DOHH2 (cell line): ENCODE measurements around the gene NBPF1.
A peak's percentile ranks its signal among the peaks of the same experiment; 100 is the strongest.
"Not testable (repeated sequence)": the region's sequence is repeated elsewhere in the genome, so short reads cannot be mapped to it uniquely, and the experiment has no call there.

Experiments
- H3F3A ChIP-seq: fragments of 200-600 bp; sonication (generic), shearing (Covaris generic); 2 replicates; pipeline ENCODE4 v1.6.0; 2016; ENCODE audit warnings: antibody characterized with exemption, mild to moderate bottlenecking; ENCODE audit not compliant: control insufficient read depth, insufficient read depth
- H3K27ac ChIP-seq: fragments of 200-600 bp; sonication (generic); 2 replicates; pipeline ENCODE4 v1.5.1; 2014; ENCODE audit warnings: low read depth, mild to moderate bottlenecking, low read length, moderate library complexity
- H3K27me3 ChIP-seq: fragments of 200-600 bp; sonication (generic); 2 replicates; pipeline ENCODE4 v1.6.1; 2014; ENCODE audit warnings: mild to moderate bottlenecking, low read length, mixed read lengths; ENCODE audit not compliant: control insufficient read depth
- H3K36me3 ChIP-seq: fragments of 200-600 bp; sonication (generic); 2 replicates; pipeline ENCODE4 v1.6.1; 2014; ENCODE audit warnings: mild to moderate bottlenecking, low read length, moderate library complexity, mixed read lengths; ENCODE audit not compliant: control insufficient read depth
- H3K4me1 ChIP-seq: fragments of 200-600 bp; sonication (generic); 2 replicates; pipeline ENCODE4 v1.6.1; 2014; ENCODE audit warnings: mild to moderate bottlenecking, low read length, mixed read lengths; ENCODE audit not compliant: control insufficient read depth
- H3K4me2 ChIP-seq: fragments of 200-600 bp; sonication (generic); 2 replicates; pipeline ENCODE4 v1.6.0; 2014; ENCODE audit warnings: mild to moderate bottlenecking, low read length, moderate library complexity
- H3K4me3 ChIP-seq: fragments of 200-600 bp; sonication (generic); 2 replicates; pipeline ENCODE4 v1.5.1; 2014; ENCODE audit warnings: mild to moderate bottlenecking, low read length, mixed read lengths
- H3K79me2 ChIP-seq: fragments of 200-600 bp; sonication (generic); 2 replicates; pipeline ENCODE4 v1.6.1; 2014; ENCODE audit warnings: mild to moderate bottlenecking, low read length, mixed read lengths; ENCODE audit not compliant: control insufficient read depth
- H3K9me2 ChIP-seq: fragments of 200-600 bp; sonication (generic); replicated peaks from 2 replicates; pipeline ENCODE4 v1.6.1; 2014; ENCODE audit warnings: mild to moderate bottlenecking, low read length, mixed read lengths; ENCODE audit not compliant: control insufficient read depth
- H3K9me3 ChIP-seq: fragments of 200-600 bp; sonication (generic); 2 replicates; pipeline ENCODE4 v1.6.1; 2014; ENCODE audit warnings: antibody characterized with exemption, low read length, mixed read lengths; ENCODE audit not compliant: control insufficient read depth, insufficient read depth
- H4K20me1 ChIP-seq: fragments of 200-600 bp; sonication (generic); 2 replicates; pipeline ENCODE4 v1.6.0; 2014; ENCODE audit warnings: low read depth, mild to moderate bottlenecking, antibody characterized with exemption, low read length, moderate library complexity; ENCODE audit not compliant: control insufficient read depth, insufficient read depth

Gene NBPF1

DNA sequence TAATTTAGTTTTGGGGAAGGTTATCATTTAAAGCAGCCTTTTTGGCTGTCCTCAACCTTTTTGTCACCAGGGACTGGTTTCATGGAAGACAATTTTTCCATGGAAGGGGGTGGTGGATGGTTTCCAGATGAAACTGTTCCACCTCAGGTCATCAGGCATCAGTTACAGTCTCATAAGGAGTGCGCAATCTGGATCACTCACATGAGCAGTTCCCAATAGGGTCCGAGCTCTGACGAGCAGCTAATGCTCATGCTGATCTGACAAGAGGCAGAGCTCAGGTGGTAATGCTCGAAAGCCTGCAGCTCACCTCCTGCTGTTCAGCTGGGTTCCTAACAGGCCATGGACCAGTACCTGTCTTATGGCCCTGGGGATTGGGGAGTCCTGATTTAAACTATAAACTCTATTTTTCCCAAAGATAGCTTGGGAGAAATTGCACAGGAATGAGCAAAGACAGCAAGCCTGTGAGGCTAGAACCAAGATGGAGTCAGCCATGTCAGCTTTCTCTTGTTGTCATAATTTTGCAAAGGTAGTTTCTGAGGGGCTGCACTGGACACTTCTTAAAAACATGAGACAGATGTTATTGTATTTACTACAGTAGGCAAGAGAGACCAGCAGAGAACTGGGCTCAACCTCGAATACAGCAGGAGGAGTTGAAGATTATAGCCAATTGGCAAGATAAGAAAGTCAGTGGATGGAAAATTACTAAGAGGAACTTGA lies 96.5 kb downstream of the NBPF1 start:
- H3K4me2 ChIP-seq, H3K27ac ChIP-seq, H3K36me3 ChIP-seq: not testable (repeated sequence)

DNA sequence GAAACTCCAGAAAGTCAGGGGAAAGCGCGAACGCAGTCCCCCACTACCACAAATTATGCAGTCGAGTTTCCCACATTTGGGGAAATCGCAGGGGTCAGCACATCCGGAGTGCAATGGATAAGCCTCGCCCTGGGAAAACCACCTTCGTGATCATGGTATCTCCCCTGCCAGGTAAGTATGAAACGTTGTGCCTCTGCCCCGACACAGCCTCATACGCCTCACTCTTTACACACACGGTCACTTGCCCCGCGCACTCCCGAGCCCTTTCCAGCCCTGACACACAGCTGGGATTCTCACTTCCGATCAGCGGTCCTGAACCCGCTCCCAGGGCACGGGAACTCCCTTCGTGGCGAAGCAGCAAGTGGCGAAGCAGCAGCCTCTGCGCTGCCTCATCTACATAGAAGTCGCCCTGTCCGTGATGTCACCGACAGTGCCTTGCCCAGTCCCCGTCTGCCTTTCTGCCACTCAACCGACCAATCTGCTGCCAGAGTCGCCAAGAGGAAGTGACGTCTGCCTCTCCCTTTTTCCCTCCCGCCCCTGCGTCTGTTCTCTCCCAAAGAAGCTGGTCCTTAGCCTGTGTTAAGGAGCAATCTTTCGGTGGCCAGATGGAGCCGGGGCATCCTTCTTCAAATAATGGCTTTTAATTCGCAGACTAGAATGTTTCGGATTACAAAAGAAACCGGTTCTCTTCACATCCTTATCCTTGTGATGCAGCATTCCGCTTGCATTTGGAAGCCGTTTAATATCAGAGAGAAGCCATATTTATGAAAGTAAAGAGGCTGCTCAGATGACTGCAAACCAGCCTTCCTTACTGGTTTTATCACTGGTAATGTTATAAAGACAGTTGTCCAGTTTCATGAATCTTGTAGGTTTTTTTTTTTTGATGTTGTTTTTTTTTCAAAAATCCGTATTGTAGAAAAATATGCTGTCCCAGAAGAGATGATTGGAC lies 99.0 kb downstream of the NBPF1 start, which contains the start of gene RNU1-1:
TSS of gene RNU1-1 (minus strand) at position 179 of the 949 bp plus-strand sequence.
- not testable (repeated sequence) for H3K9me3 ChIP-seq, H3K9me2 ChIP-seq, H3F3A ChIP-seq, H3K36me3 ChIP-seq, H3K27me3 ChIP-seq, H4K20me1 ChIP-seq, H3K4me1 ChIP-seq, H3K79me2 ChIP-seq
- peak within 1 kb of the TSS; percentile 48 for H3K27ac ChIP-seq
- peak within 1 kb of the TSS; percentile 72 for H3K4me3 ChIP-seq
- H3K4me2 ChIP-seq, result peak within 1 kb of the TSS; percentile 63

More for the DNA sequence above, 96.5 kb downstream of the NBPF1 start:
- H3K27me3 ChIP-seq, H3K9me2 ChIP-seq, H3K4me1 ChIP-seq, H3K79me2 ChIP-seq, H4K20me1 ChIP-seq, H3K4me3 ChIP-seq, H3K9me3 ChIP-seq, H3F3A ChIP-seq: not testable (repeated sequence)

DNA sequence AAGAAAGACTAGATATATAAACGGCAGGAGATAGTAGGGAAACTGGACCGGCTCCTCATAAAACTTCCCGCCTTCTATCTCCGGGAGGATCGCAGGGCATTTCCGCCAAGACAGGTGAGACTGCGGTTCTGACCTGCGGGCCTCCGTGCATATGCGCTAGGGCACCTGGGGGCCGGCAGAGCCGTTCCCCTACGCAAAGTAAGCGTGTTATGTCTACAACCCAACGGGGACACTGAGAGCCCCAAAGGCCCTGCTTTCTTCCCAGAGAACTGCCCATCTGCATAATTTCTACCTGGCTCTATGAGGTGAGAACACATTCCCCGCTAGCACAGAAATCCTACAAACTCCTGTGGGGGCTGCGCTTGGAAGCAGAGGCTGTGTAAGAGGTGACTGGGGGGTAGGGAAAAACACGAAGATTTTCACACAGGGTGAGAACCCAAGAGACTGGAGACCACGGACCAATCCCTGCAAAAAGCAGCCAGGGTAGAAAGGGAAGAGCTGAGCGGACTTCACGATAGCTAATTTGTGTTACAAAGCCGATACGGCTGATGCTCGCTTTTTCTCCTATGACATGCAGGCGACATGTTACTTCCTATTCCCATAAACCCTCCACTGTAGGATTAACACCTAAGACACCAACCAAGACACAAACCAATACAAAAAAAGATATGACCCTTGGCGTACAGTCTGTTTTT lies 99.8 kb downstream of the NBPF1 start:
- not testable (repeated sequence) for H3K27ac ChIP-seq, H3F3A ChIP-seq, H3K79me2 ChIP-seq, H3K27me3 ChIP-seq, H4K20me1 ChIP-seq, H3K36me3 ChIP-seq, H3K4me1 ChIP-seq, H3K9me2 ChIP-seq, H3K9me3 ChIP-seq
- H3K4me2 ChIP-seq, result peak overlapping the region; percentile 46; the same call in 1 of the 2 replicates
- H3K4me3 ChIP-seq, result peak overlapping the region; percentile 27; the same call in 1 of the 2 replicates

DNA sequence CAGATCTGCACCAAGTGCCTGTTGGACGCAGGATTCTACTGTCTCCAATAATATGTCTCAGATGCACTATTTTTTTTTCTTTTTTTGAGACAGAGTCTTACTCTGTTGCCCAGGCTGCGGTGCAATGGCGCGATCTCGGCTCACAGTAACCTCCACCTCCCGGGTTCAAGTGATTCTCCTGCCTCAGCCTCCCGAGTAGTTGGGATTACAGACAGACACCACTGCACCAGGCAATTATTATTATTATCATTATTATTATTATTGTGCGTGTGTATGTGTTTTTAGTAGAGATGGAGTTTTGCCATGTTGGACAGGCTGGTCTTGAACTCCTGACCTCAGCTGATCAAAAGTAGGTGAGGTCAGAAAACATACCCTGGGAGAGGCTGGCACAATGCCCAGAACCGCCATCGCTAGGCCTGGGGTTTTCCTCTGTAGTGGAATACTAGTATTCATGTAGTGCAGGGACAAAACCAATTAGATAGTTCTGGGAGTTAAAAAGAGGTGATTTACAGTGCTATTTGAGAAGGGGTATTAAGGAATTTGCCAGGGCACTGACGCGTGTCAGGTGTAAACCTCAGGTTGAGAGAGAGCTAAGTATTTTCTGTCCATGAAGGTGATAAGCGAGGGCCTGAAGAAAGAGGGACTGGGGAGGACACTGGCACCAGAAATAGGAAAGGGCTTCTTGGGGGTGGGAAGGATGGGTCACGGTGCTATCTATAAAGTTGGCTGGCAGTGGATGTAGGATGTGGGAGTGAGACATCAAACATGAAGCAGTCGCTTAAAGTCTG lies 100.5 kb downstream of the NBPF1 start:
- not testable (repeated sequence) for H3K4me1 ChIP-seq, H3K27me3 ChIP-seq, H3K27ac ChIP-seq, H3F3A ChIP-seq, H3K9me3 ChIP-seq, H3K79me2 ChIP-seq, H3K36me3 ChIP-seq, H4K20me1 ChIP-seq, H3K9me2 ChIP-seq
- Histone ChIP-seq H3K4me3 (peak overlapping the region; percentile 24; the same call in 1 of the 2 replicates), H3K4me2 (peak overlapping the region; percentile 46; the same call in 1 of the 2 replicates)
